Activated CD8-positive, alpha-beta memory T cell treated with anti-CD3 and anti-CD28 coated beads, Interleukin-2, amount 50 U/mL, for 4 hours (primary cell): Measurements from ENCODE around the gene MACC1.

Source experiments
- DNase-seq: peaks from one replicate; pipeline ENCODE4 v3.0.0-alpha.2; 2020

Gene MACC1, protein sequence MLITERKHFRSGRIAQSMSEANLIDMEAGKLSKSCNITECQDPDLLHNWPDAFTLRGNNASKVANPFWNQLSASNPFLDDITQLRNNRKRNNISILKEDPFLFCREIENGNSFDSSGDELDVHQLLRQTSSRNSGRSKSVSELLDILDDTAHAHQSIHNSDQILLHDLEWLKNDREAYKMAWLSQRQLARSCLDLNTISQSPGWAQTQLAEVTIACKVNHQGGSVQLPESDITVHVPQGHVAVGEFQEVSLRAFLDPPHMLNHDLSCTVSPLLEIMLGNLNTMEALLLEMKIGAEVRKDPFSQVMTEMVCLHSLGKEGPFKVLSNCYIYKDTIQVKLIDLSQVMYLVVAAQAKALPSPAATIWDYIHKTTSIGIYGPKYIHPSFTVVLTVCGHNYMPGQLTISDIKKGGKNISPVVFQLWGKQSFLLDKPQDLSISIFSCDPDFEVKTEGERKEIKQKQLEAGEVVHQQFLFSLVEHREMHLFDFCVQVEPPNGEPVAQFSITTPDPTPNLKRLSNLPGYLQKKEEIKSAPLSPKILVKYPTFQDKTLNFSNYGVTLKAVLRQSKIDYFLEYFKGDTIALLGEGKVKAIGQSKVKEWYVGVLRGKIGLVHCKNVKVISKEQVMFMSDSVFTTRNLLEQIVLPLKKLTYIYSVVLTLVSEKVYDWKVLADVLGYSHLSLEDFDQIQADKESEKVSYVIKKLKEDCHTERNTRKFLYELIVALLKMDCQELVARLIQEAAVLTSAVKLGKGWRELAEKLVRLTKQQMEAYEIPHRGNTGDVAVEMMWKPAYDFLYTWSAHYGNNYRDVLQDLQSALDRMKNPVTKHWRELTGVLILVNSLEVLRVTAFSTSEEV

DNA sequence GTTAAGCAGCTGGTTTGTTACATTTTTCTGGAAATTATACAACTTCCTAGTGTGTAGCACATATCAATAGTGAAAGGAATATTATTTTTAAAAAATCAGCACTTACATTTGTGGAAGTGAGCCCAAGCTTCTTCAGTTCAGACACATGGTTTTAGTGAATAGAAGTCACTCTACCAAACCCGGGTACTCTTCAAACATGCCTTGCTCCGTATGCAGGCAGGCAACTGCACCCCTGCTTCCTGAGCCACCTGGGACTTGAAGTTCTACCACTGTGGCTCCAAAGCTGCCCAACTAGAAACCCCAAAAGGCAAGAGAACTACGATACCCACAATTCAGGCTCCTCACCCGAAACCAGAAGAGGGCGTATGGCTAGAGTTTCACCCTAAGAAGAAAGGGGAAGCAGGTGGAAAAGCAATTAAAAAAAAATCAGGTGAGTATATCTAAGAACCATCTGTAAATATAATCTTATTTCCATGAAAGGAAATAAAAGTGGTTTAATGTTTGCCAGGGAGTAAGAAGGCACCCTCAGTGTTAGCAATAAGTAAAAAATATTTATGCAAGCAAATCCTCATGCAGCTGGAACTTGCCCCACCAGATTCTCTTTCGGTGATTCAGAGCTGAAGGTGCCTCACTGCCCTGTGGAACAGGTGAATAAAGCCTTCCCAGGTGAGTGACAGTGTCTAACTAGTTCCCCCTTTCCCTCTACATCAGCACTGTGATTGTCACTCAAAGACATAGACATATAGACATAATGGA is at the start of gene MACC1:
Gene MACC1, minus strand, starts transcription at position 192 of the 756 bp plus-strand sequence. CDS start 55,522 bp downstream, outside the sequence.
- peak; percentile 23 for DNase-seq

DNA sequence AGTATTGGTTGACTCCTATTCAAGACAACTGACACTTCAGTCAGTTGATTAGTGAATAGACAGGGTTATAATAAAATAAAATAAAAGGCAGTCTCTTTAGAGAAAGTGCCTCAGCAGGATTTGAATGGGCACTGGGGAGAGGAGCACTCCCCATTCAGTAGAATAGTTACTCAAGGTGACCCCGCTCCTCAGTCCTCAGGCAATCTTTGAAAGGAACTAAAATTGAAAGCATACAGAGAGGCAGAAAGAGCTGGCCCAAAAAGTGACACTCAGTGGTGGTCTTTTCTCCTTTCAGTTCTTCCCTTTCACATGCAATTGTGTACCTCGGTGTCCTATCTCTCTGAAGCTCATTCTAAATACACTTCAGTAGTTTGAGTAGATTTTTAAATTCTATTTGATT is 47.4 kb upstream of the MACC1 start:
- DNase-seq, result no peak

DNA sequence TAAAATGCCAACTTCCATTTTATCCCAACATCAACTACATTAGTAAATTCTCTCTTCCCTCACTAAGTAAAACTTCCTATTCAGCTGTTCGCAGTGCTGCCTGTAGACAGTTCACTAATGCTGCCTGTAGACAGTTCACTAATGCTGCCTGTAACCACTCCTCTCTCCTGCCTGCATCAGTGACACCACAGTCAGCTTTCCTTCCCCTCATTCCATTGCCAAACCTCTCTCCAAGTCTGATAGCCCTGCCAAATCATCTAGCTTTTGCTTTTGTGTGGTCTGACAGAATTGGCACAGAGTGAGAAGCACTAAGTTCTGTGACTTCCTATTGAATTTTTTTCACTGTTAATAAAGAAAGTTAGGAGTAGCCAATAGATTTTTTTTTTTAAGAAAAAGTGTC is 43.0 kb upstream of the MACC1 start:
- DNase-seq, result no peak

DNA sequence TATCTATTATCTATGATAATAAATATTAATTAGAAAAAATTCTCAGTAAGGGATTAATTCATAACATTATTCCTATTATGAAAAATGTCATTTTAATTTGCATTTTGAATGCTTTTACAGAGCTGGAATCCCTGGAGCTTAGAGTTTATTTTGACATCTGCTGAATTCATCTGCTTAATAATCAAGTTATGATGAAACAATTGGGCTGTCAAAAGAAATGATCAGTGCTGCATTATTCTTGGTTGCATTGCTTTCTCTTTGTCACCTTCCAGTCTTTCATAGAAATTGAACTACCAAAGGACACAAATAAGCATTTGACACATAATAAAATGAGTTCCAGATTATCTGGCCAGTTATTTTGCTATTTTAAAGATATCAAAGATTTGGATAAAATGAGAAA is 40.0 kb upstream of the MACC1 start:
- no peak for DNase-seq

DNA sequence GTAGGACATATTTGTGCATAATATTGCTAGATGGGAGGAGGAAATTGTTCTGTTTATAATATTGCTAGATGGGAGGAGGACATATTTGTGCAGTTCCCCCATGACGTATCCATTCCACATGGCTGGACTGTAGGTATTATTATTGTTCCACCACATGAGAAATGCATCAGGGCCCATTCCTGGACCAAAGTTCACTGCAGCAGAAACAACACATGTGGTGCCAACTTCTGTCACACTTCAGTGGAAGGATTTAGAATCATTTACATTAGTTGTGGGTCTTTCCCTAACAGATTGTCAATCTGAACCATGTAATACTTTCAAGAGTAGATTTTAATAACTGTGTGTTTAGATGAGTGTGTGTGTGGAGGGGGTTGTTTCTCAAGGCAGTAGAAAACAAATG is 32.7 kb upstream of the MACC1 start:
- no peak for DNase-seq

DNA sequence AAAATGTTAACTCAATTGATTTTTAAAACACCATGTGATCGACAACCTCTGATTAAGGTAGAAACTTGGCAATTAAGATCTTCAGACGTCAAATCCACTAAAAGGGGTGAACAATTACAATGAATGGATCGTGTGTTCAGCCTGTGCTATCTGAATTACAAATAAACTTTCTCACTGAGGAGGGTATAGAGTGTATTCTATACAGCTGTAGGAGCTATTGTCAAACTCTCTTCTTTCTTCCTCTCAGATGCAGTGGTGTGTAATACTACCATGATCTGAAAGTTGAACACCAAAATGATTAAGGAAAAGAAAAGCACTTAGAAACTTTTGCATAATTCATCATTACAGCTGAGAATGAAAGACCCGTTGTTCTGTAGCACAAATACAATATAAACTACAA is 32.2 kb upstream of the MACC1 start:
- DNase-seq, result no peak

DNA sequence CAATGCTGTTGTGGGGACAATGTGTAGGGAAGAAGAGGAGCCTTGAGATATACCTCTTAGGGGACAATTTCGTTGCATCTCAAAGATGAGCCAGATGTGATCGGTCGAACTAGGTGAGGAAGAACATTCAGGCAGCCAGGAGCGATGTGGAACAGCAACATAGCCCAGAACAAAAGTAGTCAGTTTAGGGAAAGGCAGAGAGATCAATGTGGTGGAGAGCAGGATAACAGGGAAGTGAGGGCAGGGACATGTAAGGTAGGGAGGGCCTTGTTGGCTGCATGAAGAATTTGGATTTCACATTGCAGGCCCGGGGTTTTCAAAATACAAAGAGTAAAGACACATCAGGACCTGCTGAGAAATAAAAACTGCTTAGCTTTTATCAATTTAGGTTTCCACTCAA is 29.1 kb upstream of the MACC1 start:
- no peak for DNase-seq

DNA sequence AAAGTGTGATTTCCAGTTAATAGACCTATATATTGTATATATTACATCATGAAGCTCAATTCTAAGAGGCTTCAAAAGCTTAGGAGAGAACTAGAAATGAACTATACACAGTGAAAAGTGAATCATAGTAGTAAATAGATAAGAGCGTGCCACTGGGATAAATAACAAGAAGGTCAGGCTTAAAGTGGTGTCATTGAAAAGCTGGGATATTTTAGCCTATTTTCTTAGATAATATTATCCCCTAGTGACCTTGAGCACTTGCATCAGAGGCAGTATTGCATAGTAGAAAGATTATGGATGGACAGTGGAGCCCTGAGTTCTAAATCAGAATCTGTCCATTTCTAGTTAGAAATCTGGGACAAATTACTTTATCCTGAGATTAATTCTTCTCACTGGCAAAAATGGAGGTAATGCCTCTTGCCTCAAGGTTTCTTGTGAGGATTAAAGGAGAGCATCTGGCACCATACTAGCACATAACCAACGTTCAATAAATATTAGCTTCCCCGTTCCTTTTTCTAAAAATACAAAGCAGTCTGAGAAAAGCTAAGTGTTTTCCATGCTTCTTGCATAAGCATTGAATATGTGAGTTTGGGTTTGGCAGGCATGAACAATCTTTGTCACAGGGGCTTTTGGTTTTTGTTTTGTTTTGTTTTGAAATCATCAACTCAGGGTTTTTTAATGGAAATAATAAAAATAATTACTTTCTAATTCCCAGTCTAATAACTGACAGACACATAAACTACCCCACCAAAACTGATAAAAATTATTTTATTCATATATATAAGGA is 27.3 kb upstream of the MACC1 start:
- no peak for DNase-seq

DNA sequence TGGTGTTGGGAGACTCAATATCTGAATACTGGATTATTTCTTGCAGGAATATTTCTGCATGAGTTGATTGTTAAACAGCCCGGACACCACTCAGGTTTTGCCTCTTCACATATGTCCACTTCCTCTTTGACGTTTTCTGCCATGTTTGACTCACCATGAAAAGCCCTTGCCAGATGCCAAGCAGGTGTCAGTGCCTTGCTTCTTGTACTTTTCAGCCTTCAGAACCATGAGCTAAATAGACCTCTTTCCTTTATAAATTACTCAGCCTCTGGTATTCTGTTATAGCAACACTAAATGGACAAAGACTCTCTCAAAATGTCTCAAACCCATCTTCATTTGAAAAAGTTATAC is 24.7 kb upstream of the MACC1 start:
- DNase-seq, result no peak

DNA sequence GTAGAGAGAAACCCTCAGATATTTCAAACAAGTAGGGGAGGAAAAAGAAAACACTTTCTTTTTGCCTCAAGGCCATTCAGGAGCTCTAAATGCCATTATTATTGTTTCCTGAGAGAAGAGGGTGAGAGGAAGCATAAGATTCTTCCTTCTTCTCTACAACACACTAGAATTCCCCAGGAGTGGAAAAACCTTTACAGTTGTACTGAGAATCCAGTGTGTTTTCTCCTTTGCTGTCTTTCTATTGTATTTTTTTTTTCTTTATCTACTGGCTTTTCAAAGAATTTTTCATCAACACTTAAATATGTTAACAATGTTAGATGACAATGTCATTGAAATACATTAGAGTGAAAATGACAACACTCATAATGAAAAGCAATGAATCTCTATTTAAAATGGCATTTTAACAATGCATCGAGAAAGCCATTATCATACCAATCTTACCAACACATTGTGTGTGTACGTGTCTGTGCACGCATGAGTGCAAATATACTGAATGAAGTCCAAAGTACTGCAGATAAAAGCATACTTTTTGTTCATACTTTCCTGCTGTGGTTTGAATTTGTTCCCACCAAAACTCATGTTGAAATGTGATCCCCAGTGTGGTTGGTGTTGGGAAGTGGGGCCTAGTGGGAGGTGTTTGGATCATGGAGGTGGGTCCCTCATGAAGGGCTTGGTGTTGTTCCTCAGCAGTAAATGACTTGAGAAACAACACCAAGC is 24.2 kb upstream of the MACC1 start:
- no peak for DNase-seq

DNA sequence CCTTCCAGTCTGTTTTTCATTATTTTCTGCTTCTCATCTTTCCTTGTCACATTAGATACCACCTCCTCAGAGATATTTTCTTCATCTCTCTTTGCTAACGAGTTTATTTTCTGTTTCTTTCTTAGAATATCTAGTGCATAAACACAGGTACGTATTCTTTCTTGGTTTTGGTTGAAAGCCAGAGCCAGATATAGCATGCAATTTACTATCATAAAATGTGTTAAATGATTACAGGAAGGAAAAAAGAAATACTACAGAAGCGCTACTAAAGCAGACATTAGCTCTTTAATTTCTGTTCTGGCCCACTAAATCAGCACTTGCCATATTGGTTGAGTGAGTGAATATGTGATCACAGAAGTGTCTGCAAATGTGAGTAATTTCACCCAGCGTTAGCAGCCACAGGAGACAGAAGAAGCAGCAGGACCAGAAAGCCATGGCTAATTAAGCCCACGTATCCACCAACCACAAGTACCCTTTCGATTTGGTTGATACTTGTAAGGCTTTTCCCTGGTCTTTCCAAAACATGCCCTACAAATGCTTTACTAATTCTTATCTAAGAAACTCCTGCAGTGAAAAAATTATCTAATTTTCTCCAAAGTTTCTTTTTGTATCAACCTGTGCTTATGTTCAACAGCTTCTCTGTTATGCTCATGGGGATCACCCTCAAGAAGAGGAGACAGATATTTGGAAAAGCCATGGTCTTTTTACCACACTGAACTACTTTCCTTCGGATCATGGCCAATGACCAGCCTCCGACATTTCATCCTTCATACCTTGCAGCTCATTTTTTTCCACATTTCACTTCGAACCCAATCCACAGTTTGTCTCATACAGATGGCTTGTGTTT is 23.1 kb upstream of the MACC1 start:
- DNase-seq, result no peak

DNA sequence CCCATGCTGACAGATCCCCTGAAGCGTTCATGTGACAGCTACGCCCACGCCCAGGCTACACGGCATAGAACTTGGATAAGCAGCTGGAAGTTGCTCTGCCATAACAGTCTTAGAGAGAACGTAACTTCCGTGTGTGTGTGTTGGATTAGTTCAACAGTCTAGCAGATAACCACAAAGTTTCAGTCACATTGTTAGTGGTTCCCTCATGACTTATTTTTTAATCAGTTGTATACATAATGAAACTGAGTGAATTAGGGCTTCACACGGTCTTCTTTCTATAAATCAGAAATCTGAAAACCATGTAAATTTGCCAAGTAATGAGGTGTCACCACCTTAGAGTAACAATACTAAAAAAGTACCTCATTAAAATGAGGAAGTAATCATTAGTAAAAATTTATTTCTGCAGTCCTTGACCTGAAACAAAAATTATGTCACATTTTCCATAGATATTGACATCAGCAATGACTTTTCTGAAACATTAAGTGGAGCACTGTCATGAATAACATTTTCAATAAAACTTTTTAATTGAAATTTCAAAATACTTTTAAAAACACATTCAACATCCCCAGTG is 21.7 kb upstream of the MACC1 start:
- no peak for DNase-seq

DNA sequence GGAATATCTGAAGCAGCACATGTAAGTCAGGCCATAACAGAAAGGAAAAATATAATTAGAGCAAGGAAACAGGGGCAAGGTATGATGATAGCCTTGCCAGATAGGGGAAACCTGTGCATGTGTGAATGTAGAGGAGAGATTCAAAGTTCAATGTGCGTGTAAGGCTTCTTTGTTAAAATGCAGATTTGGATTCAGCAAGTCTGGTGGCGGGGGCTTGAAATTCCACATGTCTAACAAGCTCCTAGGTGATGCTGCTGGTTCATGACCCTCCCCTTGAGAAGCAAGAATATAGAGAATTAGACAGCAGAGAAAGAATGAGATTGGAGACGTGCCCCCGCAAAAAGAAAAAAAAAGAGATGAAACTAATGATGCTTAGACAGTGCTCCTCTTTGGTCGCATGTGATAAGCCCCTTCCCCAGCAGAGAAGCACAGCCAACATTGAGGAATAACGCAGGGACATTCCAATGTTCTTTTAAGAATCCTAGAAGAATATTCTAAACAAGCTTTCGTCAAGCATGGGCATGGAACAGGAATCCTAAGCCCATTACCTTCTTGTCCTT is 21.1 kb upstream of the MACC1 start:
- no peak for DNase-seq

DNA sequence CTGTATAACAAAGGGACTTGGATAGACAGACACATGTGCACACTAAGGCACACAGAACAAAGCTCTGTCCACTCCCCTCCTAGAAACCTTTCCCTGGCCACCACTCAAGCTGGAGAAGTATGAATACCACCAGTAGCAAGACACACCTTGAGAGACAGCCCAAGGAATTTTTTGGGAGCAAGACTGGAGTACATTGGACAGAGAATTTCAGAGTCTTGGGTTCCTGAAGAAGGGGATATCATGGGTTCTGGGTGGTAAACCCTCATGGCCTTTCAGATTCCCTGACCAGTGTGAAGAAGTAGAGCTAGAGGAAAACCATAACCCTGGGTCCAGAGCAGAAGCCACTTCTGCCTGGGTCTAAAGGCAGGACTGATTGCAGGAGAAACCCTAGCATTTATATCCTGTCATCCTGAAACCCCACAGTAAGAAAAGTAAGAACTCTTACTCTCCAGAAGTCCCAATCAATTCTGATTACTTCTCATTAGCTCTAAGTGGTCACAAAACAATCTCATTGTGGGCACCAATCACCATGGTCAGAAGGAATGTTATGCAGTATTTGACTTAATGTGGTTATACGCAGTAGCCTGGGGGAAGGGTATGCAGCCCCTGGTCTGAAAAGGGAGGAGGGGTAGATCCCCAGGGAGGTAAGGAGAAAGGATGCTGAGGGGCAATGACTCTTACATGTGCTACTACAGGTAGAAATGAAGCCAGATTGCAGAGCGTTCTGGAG is 20.4 kb upstream of the MACC1 start:
- no peak for DNase-seq

DNA sequence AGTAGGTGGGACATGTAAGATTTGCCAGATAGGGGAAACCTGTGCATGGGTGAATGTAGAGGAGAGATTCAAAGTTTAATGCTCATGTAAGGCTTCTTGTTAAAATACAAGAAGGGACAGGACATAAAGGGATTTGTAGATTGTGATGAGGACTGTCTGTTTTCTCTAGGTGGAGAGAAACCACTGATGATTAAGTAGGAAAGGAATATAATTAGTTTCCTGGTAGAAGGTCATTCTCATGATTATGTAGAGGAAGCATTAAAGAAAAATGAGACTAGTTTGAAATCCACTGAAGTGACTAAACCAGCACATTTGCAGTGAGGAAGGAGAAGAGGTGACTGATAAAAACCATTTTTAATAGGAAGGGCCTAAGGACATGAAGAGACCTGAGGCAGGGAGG is 19.6 kb upstream of the MACC1 start:
- no peak for DNase-seq

DNA sequence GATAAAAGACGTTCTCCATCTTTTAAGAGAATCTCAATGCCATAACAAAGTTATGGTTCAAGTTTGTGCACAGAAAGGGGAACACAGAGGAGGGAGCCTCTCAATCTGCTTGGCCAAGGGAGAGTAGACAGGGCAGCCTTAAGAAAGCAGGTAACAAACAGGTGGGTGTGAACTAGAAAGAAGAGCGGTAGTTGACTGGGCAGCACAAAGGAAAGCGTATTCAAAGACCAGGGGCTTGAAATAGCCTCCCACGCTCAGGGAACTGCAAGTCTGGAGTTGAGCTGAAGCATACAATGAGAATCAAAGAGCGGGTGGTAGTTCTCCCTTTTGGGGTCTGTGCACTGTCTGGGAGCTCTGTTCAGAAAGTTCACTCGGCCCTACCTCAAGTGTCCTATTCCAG is 18.9 kb upstream of the MACC1 start:
- DNase-seq, result no peak

DNA sequence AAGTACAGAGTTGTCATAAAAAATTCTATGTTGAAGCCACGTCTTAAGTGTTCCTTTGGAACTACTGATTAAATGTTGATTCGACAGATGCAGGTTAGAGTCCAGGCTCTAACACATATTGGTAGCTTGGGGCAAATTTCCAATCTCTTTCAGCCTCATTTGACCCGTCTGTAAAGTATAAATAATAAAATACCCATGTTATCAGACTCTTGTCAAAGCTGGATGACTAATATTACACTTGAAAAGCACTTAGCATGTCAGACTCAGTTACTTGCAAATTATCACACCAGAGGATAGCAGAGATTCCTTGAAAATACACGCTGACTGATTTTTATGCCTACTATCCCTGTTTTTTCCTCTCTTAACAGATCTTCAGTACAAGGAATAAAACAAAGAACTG is 18.1 kb upstream of the MACC1 start:
- DNase-seq, result no peak

DNA sequence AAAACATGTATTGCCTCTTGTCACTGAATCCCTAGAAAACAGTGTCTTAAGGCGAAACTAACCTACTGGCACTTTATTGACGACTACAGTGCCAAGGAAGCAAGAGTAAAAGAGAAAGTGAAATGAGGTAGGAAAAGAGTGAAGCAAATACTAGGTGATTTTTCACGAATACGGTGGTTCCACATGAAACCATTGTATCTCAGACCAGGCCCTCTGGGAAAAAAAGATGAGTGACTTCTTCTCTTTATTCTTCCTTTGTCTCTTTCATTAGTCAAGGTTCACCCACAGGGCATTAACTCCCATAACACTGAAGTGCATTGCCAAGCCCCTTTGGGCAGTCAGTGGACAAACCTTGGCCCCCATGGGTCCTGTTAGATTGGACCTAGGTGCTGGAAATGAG is 16.2 kb upstream of the MACC1 start:
- no peak for DNase-seq

DNA sequence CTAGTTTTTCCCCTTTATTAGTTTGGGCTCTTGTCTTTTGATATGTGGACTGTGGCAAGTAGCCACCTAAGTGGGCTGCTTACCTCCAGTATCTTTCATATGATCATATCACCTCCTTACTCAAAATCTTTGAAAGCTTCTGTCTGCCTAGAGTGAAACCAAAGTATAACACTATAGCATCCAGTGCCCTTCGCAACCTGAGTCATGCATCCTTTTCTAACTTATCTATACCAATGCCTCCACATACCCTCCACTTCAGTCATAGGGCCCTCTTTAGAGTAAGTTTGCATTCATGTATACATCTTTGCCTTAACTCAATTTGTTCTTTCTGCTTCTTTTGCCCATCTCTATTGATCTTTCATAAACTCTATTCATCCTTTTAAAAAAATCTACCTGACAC is 15.7 kb upstream of the MACC1 start:
- DNase-seq, result no peak
